Measurements from ENCODE around the gene HPSE2.
"Not testable (repeated sequence)": the region's sequence is repeated elsewhere in the genome, so short reads cannot be mapped to it uniquely, and the experiment has no call there.

HPSE2 gene

GRCh38 chr10:99143651-99144050 lies 92.0 kb downstream of the HPSE2 start:
- no peak for DNase-seq

- no peak for DNase-seq
Measured at GRCh38 chr10:99143011-99143410, 92.6 kb downstream of the HPSE2 start.

GRCh38 chr10:99132897-99133296 lies 102.8 kb downstream of the HPSE2 start:
- not testable (repeated sequence) for DNase-seq

GRCh38 chr10:99125879-99126278 lies 109.8 kb downstream of the HPSE2 start:
- no peak for DNase-seq

- no peak for DNase-seq
Measured at GRCh38 chr10:99124376-99124775, 111.3 kb downstream of the HPSE2 start.

GRCh38 chr10:99123851-99124250 lies 111.8 kb downstream of the HPSE2 start:
- no peak for DNase-seq

- DNase-seq = no peak
Measured at GRCh38 chr10:99123336-99123735, 112.3 kb downstream of the HPSE2 start.

GRCh38 chr10:99119258-99119748 lies 116.3 kb downstream of the HPSE2 start:
- DNase-seq = no peak

- DNase-seq = no peak
Measured at GRCh38 chr10:99115703-99116102, 119.9 kb downstream of the HPSE2 start.

- no peak for DNase-seq
Measured at GRCh38 chr10:99085358-99085757, 150.3 kb downstream of the HPSE2 start.

GRCh38 chr10:99084161-99084560 lies 151.5 kb downstream of the HPSE2 start:
- DNase-seq = no peak

- DNase-seq = no peak
Measured at GRCh38 chr10:99080275-99080945, 155.2 kb downstream of the HPSE2 start.

GRCh38 chr10:99062591-99062990 lies 173.1 kb downstream of the HPSE2 start:
- DNase-seq = no peak

GRCh38 chr10:99058762-99059161 lies 176.9 kb downstream of the HPSE2 start:
- no peak for DNase-seq

GRCh38 chr10:99057936-99058690 lies 177.5 kb downstream of the HPSE2 start:
- no peak for DNase-seq

GRCh38 chr10:99045671-99046070 lies 190.0 kb downstream of the HPSE2 start:
- DNase-seq = no peak

GRCh38 chr10:99042051-99042771 lies 193.4 kb downstream of the HPSE2 start:
- no peak for DNase-seq

GRCh38 chr10:99041468-99041867 lies 194.2 kb downstream of the HPSE2 start:
- no peak for DNase-seq

GRCh38 chr10:99013885-99014284 lies 221.8 kb downstream of the HPSE2 start:
- DNase-seq = no peak

- DNase-seq = no peak
Measured at GRCh38 chr10:99010286-99010685, 225.4 kb downstream of the HPSE2 start.

GRCh38 chr10:99008054-99008453 lies 227.6 kb downstream of the HPSE2 start:
- no peak for DNase-seq

GRCh38 chr10:99007457-99007856 lies 228.2 kb downstream of the HPSE2 start:
- no peak for DNase-seq

GRCh38 chr10:99005254-99005653 lies 230.4 kb downstream of the HPSE2 start:
- DNase-seq = no peak

- no peak for DNase-seq
Measured at GRCh38 chr10:99004738-99005137, 230.9 kb downstream of the HPSE2 start.
